ENCODE results near the gene GP2.

The GP2 gene

DNA sequence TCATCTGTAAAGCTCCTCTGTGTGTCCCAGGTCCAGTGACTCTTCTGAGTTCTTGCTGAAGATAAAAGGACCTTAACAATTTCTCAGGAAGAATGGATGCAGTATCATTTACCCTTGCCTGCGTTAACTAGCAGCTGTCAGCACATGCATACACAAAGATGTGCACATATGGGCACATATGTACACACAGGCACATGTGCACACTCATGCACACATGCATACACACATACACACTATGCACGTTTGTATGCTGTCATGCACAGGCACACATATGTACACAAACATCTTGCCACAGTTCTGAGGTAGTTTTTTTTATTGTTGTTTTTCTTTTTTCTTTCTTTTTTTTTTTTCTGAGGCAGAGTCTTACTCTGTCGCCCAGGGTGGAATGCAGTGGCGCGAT lies 24.9 kb downstream of the GP2 start:
- no peak for DNase-seq

DNA sequence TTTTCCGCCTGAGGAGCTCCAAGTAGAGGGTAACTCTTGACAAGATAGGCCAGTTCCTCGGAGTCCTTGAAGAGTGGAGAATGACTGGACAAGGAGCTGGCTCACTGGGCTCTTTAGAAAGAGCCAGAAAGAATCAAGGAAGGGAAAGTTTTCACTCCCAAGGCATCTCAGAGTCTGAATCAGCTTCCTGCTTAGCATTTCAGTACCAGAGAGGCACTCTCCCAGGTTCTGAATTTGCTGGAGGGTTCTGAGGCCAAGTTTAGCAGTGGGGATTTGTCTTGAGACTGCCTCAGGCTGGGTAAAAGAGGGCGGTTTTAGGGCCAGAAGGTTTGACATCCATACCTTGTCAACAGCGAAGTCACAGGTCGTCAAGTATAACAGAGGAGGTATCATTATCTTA lies 25.5 kb downstream of the GP2 start:
- DNase-seq = no peak

- DNase-seq = peak; percentile 3 to 11
These were observed 26.8 kb downstream of the GP2 start for GRCh38 chr16:20300312-20301097.

GRCh38 chr16:20298452-20298851 lies 28.9 kb downstream of the GP2 start:
- DNase-seq = no peak

DNA sequence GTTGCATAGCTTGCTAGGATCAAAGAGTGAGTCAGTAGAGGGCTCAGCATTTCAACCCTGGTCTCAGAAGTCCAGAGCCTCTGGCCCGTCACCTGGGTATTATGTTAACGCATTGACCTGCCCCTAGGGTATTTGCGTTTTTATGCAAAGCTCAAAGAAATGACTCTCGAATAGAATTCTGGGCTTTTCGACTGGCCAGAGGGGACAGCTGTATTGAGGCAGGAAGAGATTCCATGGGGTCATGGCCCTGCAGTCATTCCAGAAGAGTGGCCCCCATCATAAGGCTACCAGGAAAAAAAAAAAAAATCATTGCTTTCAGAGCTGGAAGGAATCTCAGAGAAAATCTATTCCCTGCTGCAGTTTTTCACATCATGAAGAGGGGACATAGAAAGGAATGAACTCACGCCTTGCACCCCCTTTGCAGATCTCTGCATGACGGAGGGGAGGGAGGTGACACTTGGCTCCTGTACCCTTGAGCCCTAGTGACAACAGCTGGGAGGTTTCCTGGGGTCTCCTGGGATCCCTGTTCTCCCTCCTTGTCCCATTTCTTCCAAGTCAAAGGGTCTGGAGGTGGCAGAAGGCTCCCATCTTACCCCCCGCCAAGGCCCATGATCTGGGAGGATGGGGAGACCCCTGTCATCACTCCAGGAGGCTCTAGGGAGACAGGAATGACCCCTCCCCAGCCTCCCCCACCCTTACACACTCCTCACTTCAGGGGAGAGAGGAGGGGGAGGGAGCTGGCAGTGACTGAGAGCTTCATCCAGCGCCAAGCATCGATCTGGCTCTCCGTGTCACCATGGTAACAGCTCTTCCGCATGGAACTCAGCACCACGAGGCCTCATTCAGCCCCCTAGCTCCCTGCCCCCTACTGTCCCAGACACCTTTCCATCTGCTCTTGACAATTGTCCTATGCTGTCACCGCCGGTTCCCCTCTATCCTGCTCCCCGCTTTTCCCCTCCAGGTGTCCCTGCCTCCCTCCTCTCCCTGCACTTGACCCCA lies 35.8 kb downstream of the GP2 start:
- DNase-seq = no peak

GRCh38 chr16:20289571-20289970 lies 37.7 kb downstream of the GP2 start:
- no peak for DNase-seq

DNA sequence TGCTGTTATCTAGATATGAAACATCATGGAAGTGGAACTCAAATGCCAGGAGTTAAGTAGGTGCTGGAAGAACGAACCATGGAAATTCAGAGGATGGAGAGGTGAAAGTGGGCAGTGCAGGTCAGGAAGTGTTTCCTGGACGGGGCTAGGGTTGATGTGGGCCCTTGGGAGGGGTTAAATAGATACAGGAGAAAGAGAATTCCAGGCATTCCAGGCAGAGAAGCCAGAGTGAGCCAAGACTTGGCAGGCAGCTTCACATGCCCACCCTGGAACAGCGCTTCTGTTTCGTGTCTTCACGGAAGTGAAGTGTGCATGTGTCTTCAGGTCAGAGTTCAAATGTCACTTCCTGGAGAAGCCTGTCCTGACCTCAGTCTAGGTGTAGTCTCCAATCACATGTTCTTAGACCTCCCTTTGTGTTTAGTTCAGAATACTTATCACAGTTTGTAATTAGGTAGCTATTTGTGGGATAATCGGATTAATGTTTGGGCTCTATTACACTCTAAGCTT lies 41.3 kb downstream of the GP2 start:
- no peak for DNase-seq

DNA sequence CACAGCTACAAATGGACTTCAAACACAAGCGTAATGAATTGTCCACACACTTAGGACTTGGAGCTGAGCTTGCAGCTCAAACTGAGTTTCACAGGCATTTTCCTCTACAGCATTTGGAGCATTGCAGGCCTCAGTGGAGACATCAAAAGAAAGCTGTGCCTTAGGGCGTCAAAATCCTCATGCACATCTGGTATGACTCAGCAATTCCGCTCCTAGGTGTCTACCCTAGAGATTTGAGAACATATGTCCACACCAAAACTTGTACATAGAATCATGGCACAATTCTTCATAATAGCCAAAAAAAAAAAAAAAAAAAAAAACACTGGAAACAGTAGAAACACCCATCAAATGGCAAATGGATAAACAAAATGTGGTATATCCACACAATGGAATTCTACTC lies 47.1 kb downstream of the GP2 start:
- no peak for DNase-seq

DNA sequence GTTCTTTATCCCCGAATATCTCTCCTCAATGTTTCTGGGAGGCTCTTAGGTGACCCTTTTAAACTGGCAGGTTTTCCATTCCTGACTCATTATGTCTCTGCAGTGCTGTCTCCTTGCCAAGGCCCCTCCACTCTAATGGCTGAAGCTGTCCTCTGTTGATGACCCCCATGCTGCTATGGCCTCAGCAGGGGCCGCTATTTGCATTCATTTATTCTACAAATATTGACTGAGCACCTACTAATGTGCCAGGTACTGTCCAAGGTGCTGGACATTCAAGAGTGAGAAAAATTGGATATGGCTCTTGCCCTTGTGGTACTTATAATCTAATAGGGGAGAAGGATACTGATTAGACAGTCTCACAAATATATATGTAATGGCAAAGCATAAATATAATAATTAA lies 55.4 kb downstream of the GP2 start:
- no peak for DNase-seq

DNA sequence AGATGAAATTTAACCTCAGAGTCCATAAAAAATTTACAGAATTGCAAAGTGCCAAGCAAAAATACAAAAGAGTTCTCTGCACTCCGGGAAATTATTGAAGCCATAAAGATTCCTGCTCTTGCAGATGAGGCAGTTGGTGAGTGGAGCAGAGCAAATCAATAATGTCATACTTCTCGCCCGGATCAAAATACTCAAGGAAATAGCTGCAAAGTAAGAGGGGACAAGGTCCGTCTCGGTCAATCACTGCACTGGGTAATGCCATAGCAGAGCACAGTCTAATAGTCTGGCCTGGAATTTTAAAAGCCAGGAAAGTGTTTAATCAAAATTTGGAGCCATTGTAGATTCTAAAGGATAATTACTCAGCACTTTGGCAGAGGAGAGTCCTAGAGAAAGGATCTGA lies 58.9 kb downstream of the GP2 start:
- DNase-seq = no peak

DNA sequence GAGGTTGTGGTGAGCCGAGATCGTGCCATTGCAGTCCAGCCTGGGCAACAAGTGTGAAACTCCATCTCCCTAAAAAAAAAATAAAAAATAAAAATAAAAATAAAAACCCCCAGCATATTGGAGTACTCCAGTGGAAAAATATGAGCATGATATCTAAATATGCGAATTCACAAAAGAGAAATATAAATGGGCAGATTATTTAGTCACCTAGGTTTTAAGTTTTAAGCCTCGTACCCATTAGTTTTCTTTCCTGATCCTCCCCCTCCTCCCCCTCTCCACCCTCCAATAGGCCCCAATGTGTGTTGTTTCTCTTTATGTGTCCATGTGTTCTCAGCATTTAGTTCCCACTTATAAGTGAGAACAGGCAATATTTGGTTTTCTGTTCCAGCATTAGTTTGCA lies 62.3 kb downstream of the GP2 start:
- DNase-seq = no peak

GRCh38 chr16:20263138-20263855 lies 64.0 kb downstream of the GP2 start:
- no peak for DNase-seq

- DNase-seq = no peak
These were observed 65.1 kb downstream of the GP2 start for GRCh38 chr16:20262248-20262647.

DNA sequence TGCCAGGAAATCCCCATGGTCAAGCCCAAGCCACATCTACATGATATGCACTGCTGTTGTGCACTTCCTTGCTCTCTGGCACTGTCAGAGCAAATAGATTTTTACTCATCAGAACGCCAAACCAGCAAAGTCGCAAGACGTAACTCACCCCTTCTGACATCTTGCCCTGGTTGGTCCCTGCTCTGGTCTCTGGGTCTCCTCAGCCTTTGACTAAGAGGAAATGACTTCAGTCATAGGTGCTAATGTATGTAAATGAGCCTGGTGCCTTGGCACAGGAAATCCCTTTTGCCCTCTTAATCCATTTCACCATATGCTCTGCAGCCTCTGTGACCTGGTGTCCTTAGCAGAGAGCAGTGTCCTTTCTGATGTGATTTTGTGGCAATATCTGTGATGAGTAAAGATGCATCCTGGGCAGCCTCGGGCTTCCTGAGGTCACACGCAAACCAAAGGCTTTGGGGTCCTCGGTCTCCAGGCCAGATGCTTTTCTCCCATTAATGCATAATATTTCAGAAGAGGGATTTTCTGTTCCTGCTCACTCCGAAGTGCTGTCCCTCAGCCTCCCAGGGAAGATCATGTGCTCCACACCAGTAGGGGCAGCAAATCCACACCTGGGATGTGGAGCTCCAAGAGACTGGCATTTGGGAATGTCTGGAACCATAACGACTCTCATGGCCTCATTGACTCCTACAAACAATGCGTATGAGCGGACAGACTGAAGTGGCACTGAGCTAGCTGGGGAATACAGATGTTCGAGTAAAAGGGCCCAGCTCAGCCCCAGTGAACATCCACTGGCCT lies 66.9 kb downstream of the GP2 start:
- DNase-seq = no peak

Measured in NCI-H187 (cell line).